HCT116 (cell line): Measurements from ENCODE around the gene PLGRKT. TPM values are rescaled to one million over a fixed set of nuclear protein-coding genes. Genes with fewer than 3 reads are reported as not detected.

ENCODE experiments used
- ATAC-seq: fragments of 200-7000 bp; cut with Tn5 transposase; 2 replicates; pipeline ENCODE4 v1.9.1; 2020; ENCODE audit warnings: mild to moderate bottlenecking, moderate library complexity
- BruUV-seq: library from RNA; stranded (reverse); fragments of 400-500 nt; replicated peaks from 2 replicates; lab custom pipeline; 2021; lab: Mats Ljungman, UMichigan
- CTCF ChIA-PET: fragments of 300-600 bp; sonication (Branson Sonifier 250); formaldehyde crosslinking; loops from one replicate; lab custom pipeline; 2021; ENCODE audit warnings: antibody characterized with exemption; lab: Charles Lee
- POLR2A ChIA-PET: fragments of 300-600, 350-600 bp; sonication (Branson Sonifier 250); formaldehyde crosslinking; loops from one replicate; lab custom pipeline; 2021; ENCODE audit warnings: antibody characterized with exemption; lab: Charles Lee
- RAD21 ChIA-PET, 2 experiments: fragments of 300-600 bp; sonication (Branson Sonifier 250); formaldehyde crosslinking; loops; one replicate each; lab custom pipeline; 2023; ENCODE audit warnings: low total read pairs in 2 of 2; ENCODE audit not compliant: uncharacterized antibody in 2 of 2, unreplicated experiment in 2 of 2, low non-redundant PET in 1 of 2; lab: Charles Lee
- DNase-seq: peaks from one replicate; pipeline ENCODE4 v3.0.0-alpha.2; 2010; ENCODE audit warnings: low read depth, low spot score
- H2AFZ ChIP-seq: fragments of 200-600 bp; shearing (Covaris generic), sonication (generic); 2 replicates; pipeline ENCODE4 v1.6.1; 2017; ENCODE audit warnings: low read depth, mixed run types, mixed read lengths, antibody characterized with exemption, low read length; ENCODE audit not compliant: poor library complexity, severe bottlenecking
- H3K27ac ChIP-seq: 2 replicates; pipeline ENCODE4 v1.5.1; 2012; ENCODE audit warnings: low read depth, low read length
- H3K27me3 ChIP-seq: fragments of 200-600 bp; sonication (generic); 2 replicates; pipeline ENCODE4 v1.6.1; 2016; ENCODE audit warnings: mixed run types, low read length, mixed read lengths; ENCODE audit not compliant: insufficient read depth
- H3K36me3 ChIP-seq, 2 experiments: fragments of 200-500 bp in 1 of 2; fragments of 200-600 bp in 1 of 2; sonication (Bioruptor generic) in 1 of 2; sonication (generic) in 1 of 2; 2 replicates each; pipeline versions ENCODE4 v1.5.1 to v1.6.1; 2014 to 2016; ENCODE audit warnings: low read length in 2 of 2, inconsistent platforms in 1 of 2, mixed read lengths in 1 of 2, mixed run types in 1 of 2; ENCODE audit not compliant: insufficient read depth in 2 of 2, control insufficient read depth in 1 of 2
- H3K4me1 ChIP-seq, 2 experiments: fragments of 200-600 bp in 1 of 2; sonication (generic) in 1 of 2; 2 replicates each; pipeline versions ENCODE4 v1.5.1 to v1.6.1; 2012 to 2017; ENCODE audit warnings: low read length in 2 of 2, inconsistent platforms in 1 of 2, mild to moderate bottlenecking in 1 of 2, mixed read lengths in 1 of 2, mixed run types in 1 of 2, moderate library complexity in 1 of 2; ENCODE audit not compliant: insufficient read depth in 2 of 2, control insufficient read depth in 1 of 2
- H3K4me2 ChIP-seq: fragments of 200-600 bp; sonication (generic); 2 replicates; pipeline ENCODE4 v1.6.1; 2017; ENCODE audit warnings: mixed run types, low read length, mixed read lengths
- H3K4me3 ChIP-seq, 2 experiments: fragments of 200-600 bp in 1 of 2; sonication (generic) in 1 of 2; replicated peaks in 1 of 2; 2 replicates each; pipeline ENCODE4 v1.5.1; 2011 to 2016; ENCODE audit warnings: low read length in 2 of 2, control low read depth in 1 of 2, low read depth in 1 of 2, mild to moderate bottlenecking in 1 of 2, mixed read lengths in 1 of 2, mixed run types in 1 of 2
- H3K79me2 ChIP-seq: fragments of 200-600 bp; sonication (generic); 2 replicates; pipeline ENCODE4 v1.6.1; 2017; ENCODE audit warnings: mild to moderate bottlenecking, mixed run types, low read length, moderate library complexity, mixed read lengths; ENCODE audit not compliant: insufficient read depth
- H3K9ac ChIP-seq: fragments of 200-600 bp; sonication (generic); 2 replicates; pipeline ENCODE4 v1.6.1; 2016; ENCODE audit warnings: low read length, mixed read lengths
- H3K9me2 ChIP-seq: fragments of 200-600 bp; sonication (generic), shearing (Covaris generic); 2 replicates; pipeline ENCODE4 v1.6.1; 2017; ENCODE audit warnings: mixed run types, mild to moderate bottlenecking, moderate library complexity; ENCODE audit not compliant: insufficient read depth
- H3K9me3 ChIP-seq, 2 experiments: fragments of 200-500 bp in 1 of 2; fragments of 200-600 bp in 1 of 2; sonication (Bioruptor generic) in 1 of 2; sonication (generic) in 1 of 2; 2 replicates each; pipeline ENCODE4 v1.6.1; 2014 to 2017; ENCODE audit warnings: low read length in 2 of 2, mixed read lengths in 2 of 2, inconsistent platforms in 1 of 2, low read depth in 1 of 2, mild to moderate bottlenecking in 1 of 2, mixed run types in 1 of 2, moderate library complexity in 1 of 2; ENCODE audit not compliant: control insufficient read depth in 1 of 2, insufficient read depth in 1 of 2
- H4K20me1 ChIP-seq: fragments of 200-600 bp; sonication (generic), shearing (Covaris generic); 2 replicates; pipeline ENCODE4 v1.6.1; 2017; ENCODE audit warnings: mixed run types, mild to moderate bottlenecking, moderate library complexity; ENCODE audit not compliant: insufficient read depth
- CBX3 ChIP-seq: IDR thresholded peaks from 2 replicates; pipeline ENCODE4 v1.6.1; 2012; ENCODE audit warnings: low read depth
- EGR1 ChIP-seq: IDR thresholded peaks from 2 replicates; pipeline ENCODE4 v1.6.1; 2012; ENCODE audit warnings: low read depth
- ELF1 ChIP-seq: IDR thresholded peaks from 2 replicates; pipeline ENCODE4 v1.6.1; 2012; ENCODE audit warnings: low read depth, borderline replicate concordance
- EZH2 ChIP-seq: fragments of 200-600 bp; sonication (generic); IDR thresholded peaks from 2 replicates; pipeline ENCODE4 v1.6.1; 2017; ENCODE audit warnings: antibody characterized with exemption, mixed run types
- EZH2phosphoT487 ChIP-seq: fragments of 200-600 bp; IDR thresholded peaks from 2 replicates; pipeline ENCODE4 v1.6.1; 2018; ENCODE audit warnings: antibody characterized with exemption, borderline replicate concordance
- FOSL1 ChIP-seq: IDR thresholded peaks from 2 replicates; pipeline ENCODE4 v1.6.1; 2012; ENCODE audit warnings: low read depth
- JUND ChIP-seq: IDR thresholded peaks from 2 replicates; pipeline ENCODE4 v1.6.1; 2012
- POLR2A ChIP-seq: IDR thresholded peaks from 2 replicates; pipeline ENCODE4 v1.7.0; 2011; ENCODE audit warnings: borderline replicate concordance; ENCODE audit not compliant: insufficient read depth, insufficient read length; ENCODE audit errors: extremely low read depth
- POLR2AphosphoS5 ChIP-seq: IDR thresholded peaks from 2 replicates; pipeline ENCODE4 v1.6.1; 2011; ENCODE audit warnings: mild to moderate bottlenecking, low read depth, low read length, moderate library complexity
- RAD21 ChIP-seq: IDR thresholded peaks from 2 replicates; pipeline ENCODE4 v1.6.1; 2012; ENCODE audit warnings: low read depth, mild to moderate bottlenecking
- SIN3A ChIP-seq: IDR thresholded peaks from 2 replicates; pipeline ENCODE4 v1.6.1; 2012; ENCODE audit warnings: low read depth
- SP1 ChIP-seq: IDR thresholded peaks from 2 replicates; pipeline ENCODE4 v1.6.1; 2012; ENCODE audit warnings: low read depth
- SRF ChIP-seq: IDR thresholded peaks from 2 replicates; pipeline ENCODE4 v1.6.1; 2012; ENCODE audit warnings: low read depth
- YY1 ChIP-seq: IDR thresholded peaks from 2 replicates; pipeline ENCODE4 v1.6.1; 2011; ENCODE audit warnings: low read length, low read depth, moderate library complexity, mild to moderate bottlenecking; ENCODE audit not compliant: insufficient replicate concordance; ENCODE audit errors: extremely low read depth
- ZFX ChIP-seq: fragments of 450-650 bp; IDR thresholded peaks from 2 replicates; pipeline ENCODE4 v1.6.1; 2017
- ZNF274 ChIP-seq: fragments of 200-500 bp; sonication (Bioruptor generic); IDR thresholded peaks from 2 replicates; pipeline ENCODE4 v1.6.1; 2014; ENCODE audit warnings: mild to moderate bottlenecking, low read depth, low read length, inconsistent platforms
- intact Hi-C: fragments of 100-400 bp; cut with micrococcal nuclease; formaldehyde crosslinking; loops from 2 replicates; pipeline ENCODE4 v1.10.0; 2022
- total RNA-seq: library from RNA; stranded (reverse); gene quantifications from one replicate; pipeline ENCODE4 v1.2.1, GENCODE V29; 2021; ENCODE audit not compliant: unreplicated experiment
- TF ChIP-seq, protein P1 (sequence below): IDR thresholded peaks from 2 replicates; pipeline ENCODE4 v1.6.1; 2011; ENCODE audit warnings: mild to moderate bottlenecking, low read length, moderate library complexity; ENCODE audit not compliant: insufficient replicate concordance; ENCODE audit errors: extremely low read depth
- TF ChIP-seq, protein P2 (sequence below): IDR thresholded peaks from 2 replicates; pipeline ENCODE4 v1.6.1; 2012
- TF ChIP-seq, protein P3 (sequence below): IDR thresholded peaks from 2 replicates; pipeline ENCODE4 v1.6.1; 2012
- TF ChIP-seq, protein P4 (sequence below), 3 experiments: fragments of 200-600 bp in 1 of 3; sonication (generic) in 1 of 3; IDR thresholded peaks in 2 of 3; conservative IDR thresholded peaks in 1 of 3; 2 replicates each; pipeline ENCODE4 v1.5.1; 2012 to 2017; ENCODE audit warnings: low read depth in 2 of 3, low read length in 2 of 3, antibody characterized with exemption in 1 of 3, borderline replicate concordance in 1 of 3, control low read depth in 1 of 3, mild to moderate bottlenecking in 1 of 3, mixed read lengths in 1 of 3, mixed run types in 1 of 3, moderate library complexity in 1 of 3; ENCODE audit not compliant: insufficient read depth in 1 of 3

The PLGRKT gene
- total RNA-seq, 1 experiment from 2014 or later: 23.8 TPM

DNA sequence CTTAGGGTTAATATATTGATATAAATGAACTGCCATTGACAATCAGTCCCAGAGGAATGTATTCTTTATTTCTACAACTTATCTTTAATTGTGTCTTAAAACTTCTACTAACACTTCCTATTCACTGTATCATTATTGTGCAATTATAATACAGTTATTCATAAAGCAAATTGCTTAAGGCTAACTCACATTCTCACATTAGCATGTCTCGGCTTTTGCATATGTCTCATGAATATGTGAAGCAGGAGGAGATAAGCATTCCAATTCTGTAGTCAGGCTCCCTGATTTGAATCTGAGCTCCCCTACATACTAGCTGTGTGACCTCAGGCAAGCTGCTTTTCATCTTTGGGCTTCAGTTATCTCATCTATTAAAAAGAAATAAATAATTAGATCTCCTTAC lies 45.4 kb downstream of the PLGRKT start:
- H2AFZ ChIP-seq: no peak overlapping the region
- no peak for DNase-seq
- H3K36me3 ChIP-seq: no peaks in the 10 kb centered on the region
- H3K9me2 ChIP-seq: no peaks in the 10 kb centered on the region
- intact Hi-C loops: no loop called here
- TF ChIP-seq ZNF274: no peak
- TF ChIP-seq POLR2A: no peak
- no peak for TF ChIP-seq RAD21
- no peak for TF ChIP-seq JUND
- TF ChIP-seq SIN3A: no peak
- TF ChIP-seq SP1: no peak
- TF ChIP-seq EZH2: no peak
- TF ChIP-seq EGR1: no peak
- no peak for TF ChIP-seq YY1
- TF ChIP-seq, protein P1, sequence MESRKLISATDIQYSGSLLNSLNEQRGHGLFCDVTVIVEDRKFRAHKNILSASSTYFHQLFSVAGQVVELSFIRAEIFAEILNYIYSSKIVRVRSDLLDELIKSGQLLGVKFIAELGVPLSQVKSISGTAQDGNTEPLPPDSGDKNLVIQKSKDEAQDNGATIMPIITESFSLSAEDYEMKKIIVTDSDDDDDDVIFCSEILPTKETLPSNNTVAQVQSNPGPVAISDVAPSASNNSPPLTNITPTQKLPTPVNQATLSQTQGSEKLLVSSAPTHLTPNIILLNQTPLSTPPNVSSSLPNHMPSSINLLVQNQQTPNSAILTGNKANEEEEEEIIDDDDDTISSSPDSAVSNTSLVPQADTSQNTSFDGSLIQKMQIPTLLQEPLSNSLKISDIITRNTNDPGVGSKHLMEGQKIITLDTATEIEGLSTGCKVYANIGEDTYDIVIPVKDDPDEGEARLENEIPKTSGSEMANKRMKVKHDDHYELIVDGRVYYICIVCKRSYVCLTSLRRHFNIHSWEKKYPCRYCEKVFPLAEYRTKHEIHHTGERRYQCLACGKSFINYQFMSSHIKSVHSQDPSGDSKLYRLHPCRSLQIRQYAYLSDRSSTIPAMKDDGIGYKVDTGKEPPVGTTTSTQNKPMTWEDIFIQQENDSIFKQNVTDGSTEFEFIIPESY: no peak
- no peak for TF ChIP-seq SRF
- TF ChIP-seq, protein P2, sequence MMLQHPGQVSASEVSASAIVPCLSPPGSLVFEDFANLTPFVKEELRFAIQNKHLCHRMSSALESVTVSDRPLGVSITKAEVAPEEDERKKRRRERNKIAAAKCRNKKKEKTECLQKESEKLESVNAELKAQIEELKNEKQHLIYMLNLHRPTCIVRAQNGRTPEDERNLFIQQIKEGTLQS: no peak
- TF ChIP-seq ZFX: no peak
- no peak for TF ChIP-seq EZH2phosphoT487
- TF ChIP-seq FOSL1: no peak
- no peak for TF ChIP-seq POLR2AphosphoS5
- TF ChIP-seq, protein P3, sequence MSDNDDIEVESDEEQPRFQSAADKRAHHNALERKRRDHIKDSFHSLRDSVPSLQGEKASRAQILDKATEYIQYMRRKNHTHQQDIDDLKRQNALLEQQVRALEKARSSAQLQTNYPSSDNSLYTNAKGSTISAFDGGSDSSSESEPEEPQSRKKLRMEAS: no peak
- TF ChIP-seq CBX3: no peak
- TF ChIP-seq, protein P4, sequence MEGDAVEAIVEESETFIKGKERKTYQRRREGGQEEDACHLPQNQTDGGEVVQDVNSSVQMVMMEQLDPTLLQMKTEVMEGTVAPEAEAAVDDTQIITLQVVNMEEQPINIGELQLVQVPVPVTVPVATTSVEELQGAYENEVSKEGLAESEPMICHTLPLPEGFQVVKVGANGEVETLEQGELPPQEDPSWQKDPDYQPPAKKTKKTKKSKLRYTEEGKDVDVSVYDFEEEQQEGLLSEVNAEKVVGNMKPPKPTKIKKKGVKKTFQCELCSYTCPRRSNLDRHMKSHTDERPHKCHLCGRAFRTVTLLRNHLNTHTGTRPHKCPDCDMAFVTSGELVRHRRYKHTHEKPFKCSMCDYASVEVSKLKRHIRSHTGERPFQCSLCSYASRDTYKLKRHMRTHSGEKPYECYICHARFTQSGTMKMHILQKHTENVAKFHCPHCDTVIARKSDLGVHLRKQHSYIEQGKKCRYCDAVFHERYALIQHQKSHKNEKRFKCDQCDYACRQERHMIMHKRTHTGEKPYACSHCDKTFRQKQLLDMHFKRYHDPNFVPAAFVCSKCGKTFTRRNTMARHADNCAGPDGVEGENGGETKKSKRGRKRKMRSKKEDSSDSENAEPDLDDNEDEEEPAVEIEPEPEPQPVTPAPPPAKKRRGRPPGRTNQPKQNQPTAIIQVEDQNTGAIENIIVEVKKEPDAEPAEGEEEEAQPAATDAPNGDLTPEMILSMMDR (IDR thresholded peaks at IDR 0.05 in 2 of 3, conservative IDR thresholded peaks at IDR 0.05 in 1 of 3; ENCODE audit: borderline replicate concordance in 1 of 3, insufficient read depth in 1 of 3, low read depth in 2 of 3, low read length in 2 of 3): no peak
- no peak for TF ChIP-seq ELF1
- no peak for ATAC-seq
- no peak overlapping the region for H3K9ac ChIP-seq
- ChIA-PET CTCF (no interaction called here), POLR2A (interaction anchor here (0.6 kb wide), 1 partner anchor 358 kb away, joined by 3 read pairs; no protein-coding TSS in a partner anchor), RAD21 (no interaction called here)
- H4K20me1 ChIP-seq: no peaks in the 10 kb centered on the region
- no peak overlapping the region for H3K4me2 ChIP-seq
- H3K4me1 ChIP-seq: peaks cover 0 to 14% of the 10 kb centered on the region in 2 experiments; a peak in 2 of 4 replicates
- H3K27me3 ChIP-seq: no peaks in the 10 kb centered on the region
- BruUV-seq: no TSS peak
- no peaks in the 10 kb centered on the region for H3K9me3 ChIP-seq
- H3K27ac ChIP-seq: no peak overlapping the region
- no peaks in the 10 kb centered on the region for H3K79me2 ChIP-seq
- H3K4me3 ChIP-seq: no peak overlapping the region
